ENCODE results near the gene SAMD13. TPM values are rescaled to one million over a fixed set of nuclear protein-coding genes. Genes with fewer than 3 reads are reported as not detected.

SAMD13 gene
- total and polyA plus RNA-seq, 2 of the 8 experiments (the other 6 are each of a cell fraction or from before 2014, with no cell fraction given), result 0.86 to 2.3 TPM

DNA sequence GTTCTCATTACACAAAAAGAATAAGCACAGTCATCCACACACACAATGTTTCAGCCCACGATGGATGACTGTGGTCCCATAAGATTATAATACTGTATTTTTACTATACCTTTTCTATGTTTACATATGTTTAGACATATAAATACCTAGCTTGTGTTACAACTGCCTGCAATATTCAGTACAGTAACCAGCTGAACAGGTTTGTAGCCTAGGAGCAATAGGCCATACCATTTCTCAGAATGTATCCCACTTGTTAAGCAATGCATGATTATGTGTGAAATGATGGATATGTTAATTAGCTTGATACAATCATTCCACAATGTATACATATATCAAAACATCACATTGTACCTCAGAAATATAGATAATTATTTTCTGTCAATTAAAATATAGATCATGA is 33.2 kb upstream of the SAMD13 start:
- POLR2A ChIA-PET (ENCODE audit: partially characterized antibody), result no interaction called here
- Histone ChIP-seq H3K23me2 (ENCODE audit: low read depth, low read length) (no peaks in the 10 kb centered on the region; the same call in 1 of the 2 replicates), H3K79me1 (ENCODE audit: low read depth, low read length) (no peaks in the 10 kb centered on the region), H3K4me2 (ENCODE audit: insufficient read depth in 1 of 2, low read depth in 2 of 2, low read length in 2 of 2) (no peak overlapping the region), H2BK20ac (ENCODE audit: low read length) (no peak overlapping the region), H3K56ac (replicated peaks; ENCODE audit: insufficient read length, low read depth, low read length) (no peak overlapping the region), H4K5ac (ENCODE audit: insufficient read length, low read depth, low read length) (no peak overlapping the region), H2BK12ac (ENCODE audit: low read depth, low read length) (no peak overlapping the region), H3K14ac (ENCODE audit: insufficient read length) (no peak overlapping the region), H2AK5ac (ENCODE audit: low read depth, low read length) (no peak overlapping the region), H3K18ac (ENCODE audit: extremely low read depth, low read length) (no peak overlapping the region), H2BK15ac (ENCODE audit: low read length) (no peak overlapping the region), H4K20me1 (replicated peaks in 1 of 2; ENCODE audit: control insufficient read depth in 1 of 2, insufficient read depth in 2 of 2, low read length in 2 of 2) (no peaks in the 10 kb centered on the region), H2BK120ac (replicated peaks; ENCODE audit: low read depth, low read length) (no peak overlapping the region), H3K79me2 (ENCODE audit: control insufficient read depth in 1 of 2, insufficient read depth in 2 of 2, low read length in 2 of 2) (no peaks in the 10 kb centered on the region), H2BK5ac (ENCODE audit: low read depth, low read length) (no peak overlapping the region), H4K8ac (ENCODE audit: extremely low read depth, insufficient read depth, low read length) (no peak overlapping the region), H3K9ac (replicated peaks in 1 of 4; ENCODE audit: extremely low read depth in 1 of 4, low read depth in 3 of 4, low read length in 3 of 4) (no peak overlapping the region), H3K9me3 (ENCODE audit: insufficient read depth in 2 of 2, low read depth in 1 of 2, low read length in 1 of 2) (no peaks in the 10 kb centered on the region), H4K91ac (replicated peaks; ENCODE audit: insufficient read length, low read length) (no peak overlapping the region), H3K4me3 (ENCODE audit: extremely low read depth in 1 of 4, insufficient read depth in 2 of 4, low read depth in 3 of 4, low read length in 4 of 4) (no peak overlapping the region), H3K27me3 (replicated peaks in 1 of 4; ENCODE audit: control insufficient read depth in 3 of 4, extremely low read depth in 1 of 4, insufficient read depth in 3 of 4, low read length in 3 of 4) (no peaks in the 10 kb centered on the region), H3K4ac (replicated peaks; ENCODE audit: insufficient read length, low read depth, low read length) (no peak overlapping the region), H3K36me3 (ENCODE audit: control insufficient read depth in 2 of 4, insufficient read depth in 4 of 4, low read length in 3 of 4) (no peaks in the 10 kb centered on the region), H3K4me1 (replicated peaks in 1 of 4; ENCODE audit: control insufficient read depth in 3 of 4, insufficient read depth in 4 of 4, low read length in 3 of 4) (peaks cover 0 to 11% (median 2%) of the 10 kb centered on the region in 4 experiments; a peak in 3 of 7 replicates), H3K27ac (ENCODE audit: low read depth, low read length) (no peak overlapping the region), H2AFZ (ENCODE audit: low read length) (no peak overlapping the region), H3K23ac (ENCODE audit: insufficient read length) (no peak overlapping the region)
- TF ChIP-seq ZNF274 (IDR thresholded peaks at IDR 0.05; ENCODE audit: borderline replicate concordance, extremely low read depth, low read length), result no peak
- TF ChIP-seq CBX8 (IDR thresholded peaks at IDR 0.05; ENCODE audit: borderline replicate concordance, low read depth, low read length), result no peak
- TF ChIP-seq YY1 (IDR thresholded peaks at IDR 0.05; ENCODE audit: low read depth, low read length), result no peak
- no peak for TF ChIP-seq BCL11A (IDR thresholded peaks at IDR 0.05; ENCODE audit: low read depth in 2 of 2, low read length in 2 of 2)
- TF ChIP-seq HDAC2 (IDR thresholded peaks at IDR 0.05; ENCODE audit: borderline replicate concordance in 1 of 2, low read depth in 2 of 2, low read length in 2 of 2), result no peak
- no peak for TF ChIP-seq POLR2AphosphoS5 (IDR thresholded peaks at IDR 0.05; ENCODE audit: low read depth, low read length)
- TF ChIP-seq SAP30 (IDR thresholded peaks at IDR 0.05; ENCODE audit: insufficient read depth, insufficient replicate concordance, low read length), result no peak
- no peak for TF ChIP-seq RNF2 (IDR thresholded peaks at IDR 0.05; ENCODE audit: borderline replicate concordance, low read depth, low read length, missing control alignments, poor library complexity, severe bottlenecking)
- no peak for TF ChIP-seq JUN (IDR thresholded peaks at IDR 0.05; ENCODE audit: low read depth, low read length)
- no peak for TF ChIP-seq CBX5 (IDR thresholded peaks at IDR 0.05; ENCODE audit: low read depth, low read length)
- TF ChIP-seq CHD2 (IDR thresholded peaks at IDR 0.05; ENCODE audit: low read length), result no peak
- no peak for TF ChIP-seq GABPA (IDR thresholded peaks at IDR 0.05; ENCODE audit: borderline replicate concordance, insufficient read depth, low read length)
- no peak for TF ChIP-seq EGR1 (IDR thresholded peaks at IDR 0.05; ENCODE audit: borderline replicate concordance, low read depth, low read length)
- no peak for TF ChIP-seq KDM4A (IDR thresholded peaks at IDR 0.05; ENCODE audit: low read depth, low read length, severe bottlenecking)
- whole genome bisulfite sequencing, 2 experiments (ENCODE audit: extremely low coverage in 1 of 2, insufficient coverage in 1 of 2, insufficient read length in 1 of 2, insufficient replicate concordance in 2 of 2, low coverage in 1 of 2, low lambda C conversion rate in 2 of 2, missing lambda C conversion rate in 1 of 2), result 96% methylated on average over 1 of the region's 1 CpG; no CpG with 5 or more reads in 1 of the 2 experiments
- FAIRE-seq (no peak), DNase-seq (ENCODE audit: low read depth in 1 of 2, low spot score in 2 of 2) (no peak)
- CTCF ChIA-PET (ENCODE audit: partially characterized antibody), result no interaction called here
